ENCODE results near the gene RSPH1.

GRCh38 chr21:42532466-42533181 lies 36.6 kb upstream of the RSPH1 start:
- TF ChIP-seq POLR2A (IDR thresholded peaks at IDR 0.05) = no peak
- no peak for TF ChIP-seq CTCF (IDR thresholded peaks at IDR 0.05)
- no peak for TF ChIP-seq EP300 (IDR thresholded peaks at IDR 0.05)
- peak in 2 of 3 donors; percentile 49 to 53 for TF ChIP-seq POLR2AphosphoS5 (IDR thresholded peaks at IDR 0.05)
